Natural killer cell (primary cell): ENCODE results near the gene KARS1. TPM values are rescaled to one million over a fixed set of nuclear protein-coding genes. Genes with fewer than 3 reads are reported as not detected.
"Not testable (repeated sequence)": the region's sequence is repeated elsewhere in the genome, so short reads cannot be mapped to it uniquely, and the experiment has no call there.

Source experiments
- ATAC-seq, 3 donors: fragments of 150-1000 bp in 2 of 3; fragments of 200-7000 bp in 1 of 3; cut with Tn5 transposase; 1 replicate in 1 of 3; 2 replicates in 2 of 3; pipeline ENCODE4 v1.10.0; 2021; ENCODE audit warnings: mild to moderate bottlenecking in 2 of 3, moderate library complexity in 2 of 3
- DNase-seq, 2 donors: peaks; one replicate each; pipeline versions ENCODE4 v3.0.0 to v3.0.0-alpha.2; 2013 to 2021; ENCODE audit warnings: mixed read lengths in 1 of 2
- H3K27ac ChIP-seq: one replicate; pipeline ENCODE4 v1.5.1; 2013; ENCODE audit warnings: mild to moderate bottlenecking, low read length
- H3K27me3 ChIP-seq: one replicate; pipeline ENCODE4 v1.6.1; 2013; ENCODE audit warnings: low read length; ENCODE audit not compliant: control insufficient read depth, insufficient read depth
- H3K36me3 ChIP-seq: one replicate; pipeline ENCODE4 v1.6.1; 2013; ENCODE audit warnings: low read length; ENCODE audit not compliant: control insufficient read depth, insufficient read depth
- H3K4me1 ChIP-seq: one replicate; pipeline ENCODE4 v1.6.1; 2013; ENCODE audit warnings: low read length; ENCODE audit not compliant: control insufficient read depth, insufficient read depth
- H3K4me3 ChIP-seq: one replicate; pipeline ENCODE4 v1.5.1; 2013; ENCODE audit warnings: low read length
- H3K9me3 ChIP-seq: one replicate; pipeline ENCODE4 v1.6.1; 2013; ENCODE audit warnings: low read length; ENCODE audit not compliant: control insufficient read depth, insufficient read depth
- H3K27ac Mint-ChIP-seq, 2 donors: one replicate each; pipeline ENCODE4 v1.8.0; 2022; ENCODE audit warnings: mild to moderate bottlenecking in 2 of 2, mixed read lengths in 2 of 2, moderate library complexity in 1 of 2
- H3K27me3 Mint-ChIP-seq, 2 donors: one replicate each; pipeline ENCODE4 v1.8.0; 2022; ENCODE audit warnings: low read depth in 2 of 2, mixed read lengths in 2 of 2
- H3K36me3 Mint-ChIP-seq: one replicate; pipeline ENCODE4 v1.8.0; 2022; ENCODE audit warnings: mixed read lengths
- H3K4me1 Mint-ChIP-seq, 2 donors: one replicate each; pipeline ENCODE4 v1.8.0; 2022; ENCODE audit warnings: mixed read lengths in 2 of 2
- H3K4me3 Mint-ChIP-seq: one replicate; pipeline ENCODE4 v1.8.0; 2022; ENCODE audit warnings: mild to moderate bottlenecking, moderate library complexity, mixed read lengths
- H3K9me3 Mint-ChIP-seq, 2 donors: one replicate each; pipeline ENCODE4 v1.8.0; 2022; ENCODE audit warnings: mixed read lengths in 2 of 2
- WGBS: methylation state at CpG from one replicate; pipeline ENCODE4 v1.1.7; 2013; ENCODE audit warnings: missing lambda C conversion rate; ENCODE audit not compliant: insufficient coverage; 5-methylcytosine and 5-hydroxymethylcytosine counted together
- intact Hi-C: fragments of 100-400 bp; cut with micrococcal nuclease; formaldehyde crosslinking; loops from one replicate; pipeline ENCODE4 v1.14.2; 2022
- total RNA-seq, 4 donors: library from RNA; stranded (reverse); fragments of 120-200 nt in 1 of 4; gene quantifications; one replicate each; pipeline versions ENCODE4 v1.2.3 to v1.2.4, GENCODE V29; 2013 to 2022
- TF ChIP-seq, protein P1 (sequence below): fragments of 200-600 bp; IDR thresholded peaks from one replicate; pipeline ENCODE4 v1.8.0; 2022; ENCODE audit warnings: antibody characterized with exemption

Gene KARS1
- total RNA-seq, 3 donors from 2014 or later (not counting 1 experiment from before 2014, with no cell fraction given), result 102 to 123 (median 114) TPM

DNA sequence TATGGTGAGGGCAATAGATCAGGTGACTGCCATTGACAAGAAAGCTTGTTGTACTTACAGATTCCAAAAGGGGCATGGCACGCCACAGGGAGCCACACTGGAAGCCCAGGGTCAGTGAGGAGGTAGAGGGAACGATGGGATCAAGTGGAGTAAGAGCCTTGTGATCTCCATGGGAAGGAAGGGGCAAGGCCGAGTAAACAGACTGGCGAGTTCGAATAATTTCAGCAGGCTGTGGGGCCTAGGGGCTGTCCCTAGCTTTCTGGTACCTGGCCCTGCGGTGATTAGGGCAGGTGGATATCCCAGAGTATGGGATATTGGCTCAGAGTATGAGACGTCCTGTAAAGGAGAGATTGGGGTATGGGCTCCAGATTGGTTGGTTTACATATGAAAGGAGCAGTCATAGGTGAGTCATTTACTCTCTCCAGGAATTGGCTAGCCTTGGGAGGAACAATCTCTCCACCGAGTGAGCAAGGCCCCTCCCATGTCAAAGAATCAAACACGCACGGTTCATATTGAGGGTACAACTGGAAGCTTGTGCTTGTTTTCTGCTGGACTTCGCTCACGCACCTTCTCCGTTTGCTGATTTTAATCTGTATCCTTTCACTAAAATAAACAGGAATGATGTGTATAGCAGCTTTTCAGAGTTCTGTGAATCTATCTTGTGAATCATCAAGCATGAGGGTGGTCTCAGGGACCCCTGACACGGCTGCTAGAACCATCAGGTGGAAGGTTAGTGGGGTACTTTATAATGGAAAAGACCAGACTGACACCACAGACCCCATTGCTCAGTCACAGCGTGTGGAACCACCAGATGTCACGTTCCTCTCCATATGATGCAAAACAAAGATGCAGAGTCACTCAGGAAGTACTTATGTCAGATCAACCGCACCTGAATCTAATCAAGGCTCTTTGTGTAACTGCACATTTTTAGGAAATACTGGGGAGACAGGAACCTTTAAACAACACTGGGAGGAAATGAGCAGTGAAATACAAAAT lies 53.3 kb downstream of the KARS1 start:
- Histone ChIP-seq H3K9me3 (no peaks in the 10 kb centered on the region), H3K4me1 (no peaks in the 10 kb centered on the region), H3K27me3 (no peaks in the 10 kb centered on the region), H3K4me3 (no peak overlapping the region), H3K36me3 (peaks cover 3% of the 10 kb centered on the region), H3K27ac (no peak overlapping the region)
- TF ChIP-seq, protein P1, sequence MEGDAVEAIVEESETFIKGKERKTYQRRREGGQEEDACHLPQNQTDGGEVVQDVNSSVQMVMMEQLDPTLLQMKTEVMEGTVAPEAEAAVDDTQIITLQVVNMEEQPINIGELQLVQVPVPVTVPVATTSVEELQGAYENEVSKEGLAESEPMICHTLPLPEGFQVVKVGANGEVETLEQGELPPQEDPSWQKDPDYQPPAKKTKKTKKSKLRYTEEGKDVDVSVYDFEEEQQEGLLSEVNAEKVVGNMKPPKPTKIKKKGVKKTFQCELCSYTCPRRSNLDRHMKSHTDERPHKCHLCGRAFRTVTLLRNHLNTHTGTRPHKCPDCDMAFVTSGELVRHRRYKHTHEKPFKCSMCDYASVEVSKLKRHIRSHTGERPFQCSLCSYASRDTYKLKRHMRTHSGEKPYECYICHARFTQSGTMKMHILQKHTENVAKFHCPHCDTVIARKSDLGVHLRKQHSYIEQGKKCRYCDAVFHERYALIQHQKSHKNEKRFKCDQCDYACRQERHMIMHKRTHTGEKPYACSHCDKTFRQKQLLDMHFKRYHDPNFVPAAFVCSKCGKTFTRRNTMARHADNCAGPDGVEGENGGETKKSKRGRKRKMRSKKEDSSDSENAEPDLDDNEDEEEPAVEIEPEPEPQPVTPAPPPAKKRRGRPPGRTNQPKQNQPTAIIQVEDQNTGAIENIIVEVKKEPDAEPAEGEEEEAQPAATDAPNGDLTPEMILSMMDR, result no peak
- WGBS, result 66% methylated on average over 17 of the region's 17 CpGs
- intact Hi-C loops, result no loop called here
- Mint-ChIP-seq H3K4me1 (peaks cover 0 to 5% of the 10 kb centered on the region in 2 donors), H3K27ac (peak overlapping the region in 1 of 2 donors; percentile 57), H3K9me3 (peaks cover 0 to 2% of the 10 kb centered on the region in 2 donors), H3K36me3 (no peaks in the 10 kb centered on the region), H3K27me3 (no peaks in the 10 kb centered on the region), H3K4me3 (no peak overlapping the region)
- peak in 1 of 3 donors; percentile 67 for ATAC-seq
- DNase-seq, result no peak

DNA sequence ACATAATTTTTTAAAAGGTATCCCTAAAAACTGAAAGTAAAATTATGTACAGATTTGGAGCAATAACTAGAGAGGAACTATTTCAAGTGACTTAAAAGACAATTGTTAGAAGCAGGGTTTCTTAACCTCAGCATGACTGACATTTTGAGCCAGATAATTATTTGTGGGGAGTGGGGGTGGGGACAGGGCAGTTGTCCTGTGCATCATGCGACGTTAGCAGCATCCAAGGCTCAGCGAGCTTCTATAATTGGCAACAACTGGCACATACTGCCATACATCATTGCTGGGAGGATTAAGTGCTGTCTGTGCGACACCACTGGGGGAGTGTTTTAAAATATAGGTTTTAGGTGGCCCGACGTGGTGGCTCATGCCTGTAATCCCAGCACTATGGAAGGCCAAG lies 54.2 kb downstream of the KARS1 start:
- peaks cover 3% of the 10 kb centered on the region for H3K36me3 ChIP-seq
- no peak for ATAC-seq
- no peaks in the 10 kb centered on the region for H3K36me3 Mint-ChIP-seq
- peaks cover 0 to 2% of the 10 kb centered on the region in 2 donors for H3K9me3 Mint-ChIP-seq
- WGBS, result 96% methylated on average over 6 of the region's 6 CpGs
- H3K4me3 ChIP-seq, result no peak overlapping the region
- no peaks in the 10 kb centered on the region for H3K27me3 ChIP-seq
- no peaks in the 10 kb centered on the region for H3K9me3 ChIP-seq
- H3K4me3 Mint-ChIP-seq, result no peak overlapping the region
- peaks cover 0 to 5% of the 10 kb centered on the region in 2 donors for H3K4me1 Mint-ChIP-seq
- no peaks in the 10 kb centered on the region for H3K4me1 ChIP-seq
- intact Hi-C loops, result no loop called here
- no peaks in the 10 kb centered on the region for H3K27me3 Mint-ChIP-seq
- H3K27ac ChIP-seq, result no peak overlapping the region
- no peak overlapping the region for H3K27ac Mint-ChIP-seq
- no peak for DNase-seq
- TF ChIP-seq, protein P1, result no peak

DNA sequence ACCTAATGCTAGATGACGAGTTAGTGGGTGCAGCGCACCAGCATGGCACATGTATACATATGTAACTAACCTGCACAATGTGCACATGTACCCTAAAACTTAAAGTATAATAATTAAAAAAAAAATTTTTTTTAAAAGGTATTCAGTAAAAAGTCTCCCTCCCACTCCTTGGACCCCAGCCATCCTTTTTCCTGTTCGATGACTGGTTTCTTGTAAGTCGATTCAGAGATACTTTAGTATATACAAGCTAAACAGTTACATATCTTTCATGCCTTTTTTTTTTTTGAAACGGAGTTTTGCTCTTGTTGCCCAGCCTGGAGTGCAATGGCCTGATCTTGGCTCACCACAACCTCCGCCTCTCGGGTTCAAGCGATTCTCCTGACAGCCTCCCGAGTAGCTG lies 55.5 kb downstream of the KARS1 start:
- H3K9me3 ChIP-seq, H3K27me3 Mint-ChIP-seq, H3K4me3 ChIP-seq, H3K27ac Mint-ChIP-seq, H3K36me3 ChIP-seq, H3K9me3 Mint-ChIP-seq, H3K4me3 Mint-ChIP-seq, H3K4me1 ChIP-seq, DNase-seq, H3K27ac ChIP-seq, H3K27me3 ChIP-seq, H3K36me3 Mint-ChIP-seq, ATAC-seq, intact Hi-C loops, H3K4me1 Mint-ChIP-seq: not testable (repeated sequence)
- 91% methylated on average over 7 of the region's 9 CpGs for WGBS

DNA sequence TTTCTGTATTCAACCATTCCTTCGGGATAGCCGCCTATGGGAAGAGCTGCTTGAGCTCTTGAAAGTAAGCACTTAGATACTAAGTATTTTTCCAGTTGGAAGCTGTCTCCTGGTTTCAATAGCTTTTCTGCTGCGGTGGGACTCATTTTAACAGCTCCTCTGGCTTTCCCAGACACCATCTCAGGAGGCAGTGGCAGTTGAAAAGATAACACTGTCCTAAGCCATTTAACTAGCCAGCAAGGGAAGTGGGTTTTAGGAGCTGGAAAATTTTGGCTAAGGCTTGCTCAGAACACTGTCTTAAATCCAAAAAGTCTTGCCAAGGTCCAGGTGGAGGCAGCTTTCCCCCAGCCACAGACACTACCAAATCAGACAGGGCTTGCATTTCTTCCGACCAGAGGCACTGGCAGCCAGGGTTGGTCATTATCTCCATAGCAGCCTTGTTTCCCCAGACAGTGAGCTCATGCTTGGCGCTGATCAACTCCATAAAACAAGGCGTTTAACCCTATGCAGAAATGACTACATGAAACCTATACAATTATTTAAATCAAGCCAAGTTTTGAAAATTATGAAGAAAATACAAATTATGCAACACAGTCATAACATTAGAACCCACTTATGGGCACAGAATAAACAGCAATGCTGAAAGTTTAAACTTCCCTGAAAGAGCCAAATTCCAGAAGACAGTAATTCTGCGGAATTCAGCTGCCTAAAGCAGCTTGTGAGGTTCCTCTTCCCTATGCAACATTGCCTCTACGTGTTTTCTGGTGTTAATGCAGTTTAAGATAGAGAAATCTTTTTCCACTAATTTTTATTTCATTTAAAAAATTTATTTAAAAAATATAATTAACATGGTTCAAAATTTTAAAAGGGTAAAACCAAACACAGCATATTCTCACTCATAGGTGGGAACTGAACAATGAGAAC lies 56.3 kb downstream of the KARS1 start:
- Histone ChIP-seq H3K36me3 (no peaks in the 10 kb centered on the region), H3K9me3 (no peaks in the 10 kb centered on the region), H3K27ac (no peak overlapping the region), H3K4me3 (no peak overlapping the region), H3K4me1 (no peaks in the 10 kb centered on the region), H3K27me3 (no peaks in the 10 kb centered on the region)
- WGBS, result 94% methylated on average over 7 of the region's 8 CpGs
- no peak overlapping the region for H3K27ac Mint-ChIP-seq
- DNase-seq (no peak), ATAC-seq (no peak)
- intact Hi-C loops, result no loop called here
- H3K4me1 Mint-ChIP-seq, result peaks cover 0 to 5% of the 10 kb centered on the region in 2 donors
- H3K9me3 Mint-ChIP-seq, result no peaks in the 10 kb centered on the region
- H3K36me3 Mint-ChIP-seq, result no peaks in the 10 kb centered on the region
- no peaks in the 10 kb centered on the region for H3K27me3 Mint-ChIP-seq
- TF ChIP-seq, protein P1, result no peak
- no peak overlapping the region for H3K4me3 Mint-ChIP-seq
